Stimulated activated CD8-positive, alpha-beta memory T cell treated with anti-CD3 and anti-CD28 coated beads, Interleukin-4, amount 100 ng/mL, for 24 hours (primary cell): ENCODE data around the gene OR6J1.
"Not testable (repeated sequence)": the region's sequence is repeated elsewhere in the genome, so short reads cannot be mapped to it uniquely, and the experiment has no call there.

Source experiments
- DNase-seq: peaks from one replicate; pipeline ENCODE4 v3.0.0-alpha.2; 2020; ENCODE audit warnings: low read depth

OR6J1 gene

GRCh38 chr14:22606380-22606779 lies 37.8 kb downstream of the OR6J1 start:
- DNase-seq: no peak

- no peak for DNase-seq
Measured at GRCh38 chr14:22602862-22603261, 41.3 kb downstream of the OR6J1 start.

GRCh38 chr14:22601996-22602395 lies 42.2 kb downstream of the OR6J1 start:
- no peak for DNase-seq

- DNase-seq: no peak
Measured at GRCh38 chr14:22601456-22601855, 42.7 kb downstream of the OR6J1 start.

- DNase-seq: no peak
Measured at GRCh38 chr14:22600027-22600426, 44.1 kb downstream of the OR6J1 start.

GRCh38 chr14:22599349-22599748 lies 44.8 kb downstream of the OR6J1 start:
- DNase-seq: no peak

- no peak for DNase-seq
Measured at GRCh38 chr14:22598896-22599244, 45.3 kb downstream of the OR6J1 start.

- peak; percentile 44 for DNase-seq
Measured at GRCh38 chr14:22598099-22598895, 45.9 kb downstream of the OR6J1 start, which contains the start of gene ABHD4. TSS of gene ABHD4 (plus strand) at chr14:22598300. CDS start at chr14:22598307, 7 bp downstream.

GRCh38 chr14:22597771-22598098 lies 46.4 kb downstream of the OR6J1 start:
- DNase-seq: no peak

- DNase-seq: no peak
Measured at GRCh38 chr14:22597265-22597664, 46.9 kb downstream of the OR6J1 start.

- no peak for DNase-seq
Measured at GRCh38 chr14:22596354-22596879, 47.7 kb downstream of the OR6J1 start.

GRCh38 chr14:22594156-22594716 lies 49.9 kb downstream of the OR6J1 start:
- no peak for DNase-seq

- no peak for DNase-seq
Measured at GRCh38 chr14:22593601-22594000, 50.6 kb downstream of the OR6J1 start.

GRCh38 chr14:22593189-22593588 lies 51.0 kb downstream of the OR6J1 start:
- DNase-seq: no peak

GRCh38 chr14:22589096-22589839 lies 54.9 kb downstream of the OR6J1 start, which contains the start of gene DAD1:
TSS of gene DAD1 (minus strand) at chr14:22589224. CDS start at chr14:22589157, 67 bp downstream.
- peak; percentile 99 for DNase-seq

- DNase-seq: no peak
Measured at GRCh38 chr14:22588526-22589095, 55.5 kb downstream of the OR6J1 start.

- DNase-seq: not testable (repeated sequence)
Measured at GRCh38 chr14:22587677-22588422, 56.3 kb downstream of the OR6J1 start.

GRCh38 chr14:22587247-22587646 lies 56.9 kb downstream of the OR6J1 start:
- no peak for DNase-seq

- DNase-seq: no peak
Measured at GRCh38 chr14:22583994-22584393, 60.2 kb downstream of the OR6J1 start.
